ENCODE results near the gene HIVEP3. TPM values are rescaled to one million over a fixed set of nuclear protein-coding genes. Genes with fewer than 3 reads are reported as not detected.

The HIVEP3 gene
- total RNA-seq, 1 experiment from 2014 or later = 0.55 TPM

DNA sequence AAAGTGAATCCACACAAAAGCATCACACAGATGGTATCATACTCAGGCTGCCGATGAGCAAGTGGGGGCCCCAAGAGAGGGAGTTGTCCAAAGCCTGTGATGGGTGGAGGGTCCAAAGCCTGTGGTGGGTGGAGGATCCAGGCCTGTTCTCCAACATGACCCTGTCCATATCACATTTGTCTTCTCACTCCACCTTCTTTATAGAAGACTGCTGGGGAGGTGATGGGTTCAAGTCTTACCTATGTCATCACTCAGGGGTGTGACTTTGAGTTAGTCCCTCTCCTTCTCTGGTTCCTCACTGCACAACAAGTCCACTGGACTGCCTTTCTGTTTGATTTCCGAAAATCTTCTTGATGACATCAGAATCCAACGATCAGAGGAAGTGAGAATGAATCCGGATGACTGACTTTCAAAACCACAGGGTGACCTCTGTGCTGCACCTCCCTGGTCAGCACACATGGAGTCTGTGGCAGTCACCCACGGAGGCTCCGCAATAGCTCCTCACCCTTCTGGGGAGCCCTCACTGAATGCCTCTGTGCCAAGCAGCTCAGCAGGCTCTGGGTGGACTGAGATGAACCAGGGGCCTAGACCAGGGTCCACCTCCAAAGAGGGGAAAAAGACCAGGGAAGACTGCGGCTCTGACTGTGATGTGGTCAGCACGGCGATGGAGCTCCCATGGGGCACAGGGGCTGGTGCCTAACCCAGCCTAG is 166.8 kb downstream of the HIVEP3 start:
- Mint-ChIP-seq H3K27ac (no peak overlapping the region), H3K4me3 (no peak overlapping the region), H3K27me3 (ENCODE audit: low read depth) (no peaks in the 10 kb centered on the region), H3K9me3 (no peaks in the 10 kb centered on the region), H3K4me1 (peaks cover 11% of the 10 kb centered on the region), H3K36me3 (no peaks in the 10 kb centered on the region)
- ChIA-PET POLR2A (no interaction called here), CTCF (no interaction called here)
- DNase-seq (ENCODE audit: low spot score) (no peak), ATAC-seq (no peak)
- TF ChIP-seq ATF1 (CRISPR knock-in tag; IDR thresholded peaks at IDR 0.05) (no peak), ZNF138 (CRISPR knock-in tag; conservative IDR thresholded peaks at IDR 0.05) (no peak), ELF4 (CRISPR knock-in tag; IDR thresholded peaks at IDR 0.05; ENCODE audit: low read depth) (no peak), ZNF671 (CRISPR knock-in tag; IDR thresholded peaks at IDR 0.05) (no peak), ZNF396 (CRISPR knock-in tag; IDR thresholded peaks at IDR 0.05; ENCODE audit: borderline replicate concordance) (no peak), NR3C1 (CRISPR knock-in tag; conservative IDR thresholded peaks at IDR 0.05; ENCODE audit: low read depth) (no peak), SP1 (CRISPR knock-in tag; conservative IDR thresholded peaks at IDR 0.05) (no peak)
- TF ChIP-seq, protein P1, sequence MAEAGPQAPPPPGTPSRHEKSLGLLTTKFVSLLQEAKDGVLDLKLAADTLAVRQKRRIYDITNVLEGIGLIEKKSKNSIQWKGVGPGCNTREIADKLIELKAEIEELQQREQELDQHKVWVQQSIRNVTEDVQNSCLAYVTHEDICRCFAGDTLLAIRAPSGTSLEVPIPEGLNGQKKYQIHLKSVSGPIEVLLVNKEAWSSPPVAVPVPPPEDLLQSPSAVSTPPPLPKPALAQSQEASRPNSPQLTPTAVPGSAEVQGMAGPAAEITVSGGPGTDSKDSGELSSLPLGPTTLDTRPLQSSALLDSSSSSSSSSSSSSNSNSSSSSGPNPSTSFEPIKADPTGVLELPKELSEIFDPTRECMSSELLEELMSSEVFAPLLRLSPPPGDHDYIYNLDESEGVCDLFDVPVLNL (CRISPR knock-in tag; IDR thresholded peaks at IDR 0.05; ENCODE audit: borderline replicate concordance, low read depth) = no peak
- TF ChIP-seq, protein P2, sequence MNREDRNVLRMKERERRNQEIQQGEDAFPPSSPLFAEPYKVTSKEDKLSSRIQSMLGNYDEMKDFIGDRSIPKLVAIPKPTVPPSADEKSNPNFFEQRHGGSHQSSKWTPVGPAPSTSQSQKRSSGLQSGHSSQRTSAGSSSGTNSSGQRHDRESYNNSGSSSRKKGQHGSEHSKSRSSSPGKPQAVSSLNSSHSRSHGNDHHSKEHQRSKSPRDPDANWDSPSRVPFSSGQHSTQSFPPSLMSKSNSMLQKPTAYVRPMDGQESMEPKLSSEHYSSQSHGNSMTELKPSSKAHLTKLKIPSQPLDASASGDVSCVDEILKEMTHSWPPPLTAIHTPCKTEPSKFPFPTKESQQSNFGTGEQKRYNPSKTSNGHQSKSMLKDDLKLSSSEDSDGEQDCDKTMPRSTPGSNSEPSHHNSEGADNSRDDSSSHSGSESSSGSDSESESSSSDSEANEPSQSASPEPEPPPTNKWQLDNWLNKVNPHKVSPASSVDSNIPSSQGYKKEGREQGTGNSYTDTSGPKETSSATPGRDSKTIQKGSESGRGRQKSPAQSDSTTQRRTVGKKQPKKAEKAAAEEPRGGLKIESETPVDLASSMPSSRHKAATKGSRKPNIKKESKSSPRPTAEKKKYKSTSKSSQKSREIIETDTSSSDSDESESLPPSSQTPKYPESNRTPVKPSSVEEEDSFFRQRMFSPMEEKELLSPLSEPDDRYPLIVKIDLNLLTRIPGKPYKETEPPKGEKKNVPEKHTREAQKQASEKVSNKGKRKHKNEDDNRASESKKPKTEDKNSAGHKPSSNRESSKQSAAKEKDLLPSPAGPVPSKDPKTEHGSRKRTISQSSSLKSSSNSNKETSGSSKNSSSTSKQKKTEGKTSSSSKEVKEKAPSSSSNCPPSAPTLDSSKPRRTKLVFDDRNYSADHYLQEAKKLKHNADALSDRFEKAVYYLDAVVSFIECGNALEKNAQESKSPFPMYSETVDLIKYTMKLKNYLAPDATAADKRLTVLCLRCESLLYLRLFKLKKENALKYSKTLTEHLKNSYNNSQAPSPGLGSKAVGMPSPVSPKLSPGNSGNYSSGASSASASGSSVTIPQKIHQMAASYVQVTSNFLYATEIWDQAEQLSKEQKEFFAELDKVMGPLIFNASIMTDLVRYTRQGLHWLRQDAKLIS (CRISPR knock-in tag; IDR thresholded peaks at IDR 0.05; ENCODE audit: borderline replicate concordance) = no peak
- TF ChIP-seq, protein P3, sequence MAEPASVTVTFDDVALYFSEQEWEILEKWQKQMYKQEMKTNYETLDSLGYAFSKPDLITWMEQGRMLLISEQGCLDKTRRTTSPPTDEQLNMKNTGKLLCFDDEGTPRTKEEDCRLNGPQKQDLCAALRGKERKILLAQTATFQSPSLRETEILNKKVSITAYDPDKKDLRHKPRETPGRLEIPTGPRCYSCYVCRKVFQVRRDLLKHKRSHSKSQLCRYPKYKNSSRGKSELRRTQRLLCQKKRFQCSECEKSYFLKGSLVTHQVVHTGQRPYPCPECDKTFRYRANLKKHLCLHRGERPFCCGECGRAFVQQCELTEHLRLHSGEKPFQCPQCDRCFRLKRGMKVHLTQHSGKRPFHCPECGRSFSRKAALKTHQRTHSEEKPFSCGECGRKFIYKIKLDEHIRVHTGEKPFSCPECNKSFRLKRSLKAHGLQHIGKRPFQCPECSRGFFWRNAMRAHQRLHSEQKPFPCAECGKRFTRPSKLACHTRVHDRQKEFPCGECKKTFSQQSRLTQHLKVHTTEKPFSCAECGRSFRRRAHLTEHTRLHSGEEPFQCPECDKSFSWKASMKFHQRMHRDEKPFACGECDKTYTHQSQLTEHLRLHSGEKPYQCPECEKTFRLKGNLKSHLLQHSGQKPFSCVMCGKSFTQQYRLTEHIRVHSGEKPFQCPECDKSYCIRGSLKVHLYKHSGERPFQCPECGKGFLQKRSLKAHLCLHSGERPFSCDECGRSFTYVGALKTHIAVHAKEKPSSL (CRISPR knock-in tag; conservative IDR thresholded peaks at IDR 0.05) = no peak

DNA sequence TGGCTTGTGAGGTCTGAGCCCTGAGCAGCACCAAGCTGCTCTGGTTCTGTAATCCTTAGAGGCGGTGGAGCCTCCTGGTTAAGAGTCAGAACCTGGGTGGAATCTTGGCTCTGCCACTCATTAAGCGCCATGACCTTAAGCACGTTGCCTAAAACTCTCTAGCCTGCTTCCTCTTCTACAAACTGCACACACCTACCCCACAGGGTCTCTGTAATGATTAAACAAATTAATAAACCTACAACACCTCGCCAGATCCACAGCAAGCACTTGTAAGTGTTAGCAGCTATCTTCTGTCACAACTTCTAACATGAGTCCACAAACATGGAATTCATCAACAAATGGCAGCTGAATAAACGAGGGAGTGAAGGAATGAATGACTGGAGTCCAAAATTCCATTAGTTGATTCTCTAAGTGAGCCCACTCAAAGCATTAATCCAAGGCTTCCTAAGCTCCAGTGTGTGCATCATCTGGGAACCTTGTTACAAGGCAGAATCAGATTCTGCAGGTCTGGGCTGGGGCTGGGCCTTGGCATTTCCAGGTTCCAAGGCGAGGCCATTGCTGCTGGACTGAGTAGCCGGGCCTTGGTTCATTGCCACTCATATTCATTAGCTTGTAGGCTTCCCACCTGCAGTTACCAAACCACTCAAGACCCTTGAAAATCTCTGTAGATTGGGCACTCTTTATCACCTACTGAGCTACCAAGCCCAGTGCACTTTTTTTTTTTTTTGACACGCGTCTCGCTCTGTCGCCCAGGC is 168.6 kb downstream of the HIVEP3 start:
- H3K4me3 Mint-ChIP-seq = no peak overlapping the region
- DNase-seq (ENCODE audit: low spot score) (no peak), ATAC-seq (no peak)
- ChIA-PET CTCF (no interaction called here), POLR2A (no interaction called here)
- no peaks in the 10 kb centered on the region for H3K36me3 Mint-ChIP-seq
- H3K9me3 Mint-ChIP-seq = no peaks in the 10 kb centered on the region
- H3K27me3 Mint-ChIP-seq (ENCODE audit: low read depth) = no peaks in the 10 kb centered on the region
- H3K4me1 Mint-ChIP-seq = peaks cover 11% of the 10 kb centered on the region
- H3K27ac Mint-ChIP-seq = no peak overlapping the region
- TF ChIP-seq, protein P4, sequence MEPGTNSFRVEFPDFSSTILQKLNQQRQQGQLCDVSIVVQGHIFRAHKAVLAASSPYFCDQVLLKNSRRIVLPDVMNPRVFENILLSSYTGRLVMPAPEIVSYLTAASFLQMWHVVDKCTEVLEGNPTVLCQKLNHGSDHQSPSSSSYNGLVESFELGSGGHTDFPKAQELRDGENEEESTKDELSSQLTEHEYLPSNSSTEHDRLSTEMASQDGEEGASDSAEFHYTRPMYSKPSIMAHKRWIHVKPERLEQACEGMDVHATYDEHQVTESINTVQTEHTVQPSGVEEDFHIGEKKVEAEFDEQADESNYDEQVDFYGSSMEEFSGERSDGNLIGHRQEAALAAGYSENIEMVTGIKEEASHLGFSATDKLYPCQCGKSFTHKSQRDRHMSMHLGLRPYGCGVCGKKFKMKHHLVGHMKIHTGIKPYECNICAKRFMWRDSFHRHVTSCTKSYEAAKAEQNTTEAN (CRISPR knock-in tag; IDR thresholded peaks at IDR 0.05) = no peak
- TF ChIP-seq, protein P5, sequence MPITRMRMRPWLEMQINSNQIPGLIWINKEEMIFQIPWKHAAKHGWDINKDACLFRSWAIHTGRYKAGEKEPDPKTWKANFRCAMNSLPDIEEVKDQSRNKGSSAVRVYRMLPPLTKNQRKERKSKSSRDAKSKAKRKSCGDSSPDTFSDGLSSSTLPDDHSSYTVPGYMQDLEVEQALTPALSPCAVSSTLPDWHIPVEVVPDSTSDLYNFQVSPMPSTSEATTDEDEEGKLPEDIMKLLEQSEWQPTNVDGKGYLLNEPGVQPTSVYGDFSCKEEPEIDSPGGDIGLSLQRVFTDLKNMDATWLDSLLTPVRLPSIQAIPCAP (CRISPR knock-in tag; IDR thresholded peaks at IDR 0.05) = no peak
- no peak for TF ChIP-seq ZBTB21 (CRISPR knock-in tag; IDR thresholded peaks at IDR 0.05; ENCODE audit: borderline replicate concordance)
- TF ChIP-seq, protein P6, sequence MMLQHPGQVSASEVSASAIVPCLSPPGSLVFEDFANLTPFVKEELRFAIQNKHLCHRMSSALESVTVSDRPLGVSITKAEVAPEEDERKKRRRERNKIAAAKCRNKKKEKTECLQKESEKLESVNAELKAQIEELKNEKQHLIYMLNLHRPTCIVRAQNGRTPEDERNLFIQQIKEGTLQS (CRISPR knock-in tag; conservative IDR thresholded peaks at IDR 0.05) = no peak
- TF ChIP-seq, protein P7, sequence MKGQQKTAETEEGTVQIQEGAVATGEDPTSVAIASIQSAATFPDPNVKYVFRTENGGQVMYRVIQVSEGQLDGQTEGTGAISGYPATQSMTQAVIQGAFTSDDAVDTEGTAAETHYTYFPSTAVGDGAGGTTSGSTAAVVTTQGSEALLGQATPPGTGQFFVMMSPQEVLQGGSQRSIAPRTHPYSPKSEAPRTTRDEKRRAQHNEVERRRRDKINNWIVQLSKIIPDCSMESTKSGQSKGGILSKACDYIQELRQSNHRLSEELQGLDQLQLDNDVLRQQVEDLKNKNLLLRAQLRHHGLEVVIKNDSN (CRISPR knock-in tag; IDR thresholded peaks at IDR 0.05) = no peak
- TF ChIP-seq, protein P8, sequence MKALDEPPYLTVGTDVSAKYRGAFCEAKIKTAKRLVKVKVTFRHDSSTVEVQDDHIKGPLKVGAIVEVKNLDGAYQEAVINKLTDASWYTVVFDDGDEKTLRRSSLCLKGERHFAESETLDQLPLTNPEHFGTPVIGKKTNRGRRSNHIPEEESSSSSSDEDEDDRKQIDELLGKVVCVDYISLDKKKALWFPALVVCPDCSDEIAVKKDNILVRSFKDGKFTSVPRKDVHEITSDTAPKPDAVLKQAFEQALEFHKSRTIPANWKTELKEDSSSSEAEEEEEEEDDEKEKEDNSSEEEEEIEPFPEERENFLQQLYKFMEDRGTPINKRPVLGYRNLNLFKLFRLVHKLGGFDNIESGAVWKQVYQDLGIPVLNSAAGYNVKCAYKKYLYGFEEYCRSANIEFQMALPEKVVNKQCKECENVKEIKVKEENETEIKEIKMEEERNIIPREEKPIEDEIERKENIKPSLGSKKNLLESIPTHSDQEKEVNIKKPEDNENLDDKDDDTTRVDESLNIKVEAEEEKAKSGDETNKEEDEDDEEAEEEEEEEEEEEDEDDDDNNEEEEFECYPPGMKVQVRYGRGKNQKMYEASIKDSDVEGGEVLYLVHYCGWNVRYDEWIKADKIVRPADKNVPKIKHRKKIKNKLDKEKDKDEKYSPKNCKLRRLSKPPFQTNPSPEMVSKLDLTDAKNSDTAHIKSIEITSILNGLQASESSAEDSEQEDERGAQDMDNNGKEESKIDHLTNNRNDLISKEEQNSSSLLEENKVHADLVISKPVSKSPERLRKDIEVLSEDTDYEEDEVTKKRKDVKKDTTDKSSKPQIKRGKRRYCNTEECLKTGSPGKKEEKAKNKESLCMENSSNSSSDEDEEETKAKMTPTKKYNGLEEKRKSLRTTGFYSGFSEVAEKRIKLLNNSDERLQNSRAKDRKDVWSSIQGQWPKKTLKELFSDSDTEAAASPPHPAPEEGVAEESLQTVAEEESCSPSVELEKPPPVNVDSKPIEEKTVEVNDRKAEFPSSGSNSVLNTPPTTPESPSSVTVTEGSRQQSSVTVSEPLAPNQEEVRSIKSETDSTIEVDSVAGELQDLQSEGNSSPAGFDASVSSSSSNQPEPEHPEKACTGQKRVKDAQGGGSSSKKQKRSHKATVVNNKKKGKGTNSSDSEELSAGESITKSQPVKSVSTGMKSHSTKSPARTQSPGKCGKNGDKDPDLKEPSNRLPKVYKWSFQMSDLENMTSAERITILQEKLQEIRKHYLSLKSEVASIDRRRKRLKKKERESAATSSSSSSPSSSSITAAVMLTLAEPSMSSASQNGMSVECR (CRISPR knock-in tag; IDR thresholded peaks at IDR 0.05; ENCODE audit: borderline replicate concordance) = no peak
- no peak for TF ChIP-seq SMAD4 (CRISPR knock-in tag; IDR thresholded peaks at IDR 0.05)
- no peak for TF ChIP-seq CREB1 (CRISPR knock-in tag; IDR thresholded peaks at IDR 0.05)

Measured in WTC11 (cell line).